Activated CD8-positive, alpha-beta T cell treated with anti-CD3 and anti-CD28 coated beads, Interleukin-2, amount 10 ng/mL, durations not matched to agents 7 days and 5 days (primary cell): ENCODE measurements around the gene STK31. TPM values are rescaled to one million over a fixed set of nuclear protein-coding genes. Genes with fewer than 3 reads are reported as not detected.

Experiments used
- ATAC-seq: fragments of 150-1000 bp; cut with Tn5 transposase; one replicate; pipeline ENCODE4 v1.10.0; 2021; ENCODE audit warnings: moderate library complexity
- CTCF ChIA-PET: fragments of 350-600 bp; sonication (Branson Sonifier 250); formaldehyde crosslinking; loops from one replicate; lab custom pipeline; 2021; ENCODE audit warnings: antibody characterized with exemption; lab: Charles Lee
- POLR2A ChIA-PET: fragments of 350-600 bp; sonication (Branson Sonifier 250); formaldehyde crosslinking; loops from one replicate; lab custom pipeline; 2021; ENCODE audit warnings: antibody characterized with exemption; lab: Charles Lee
- DNase-seq: peaks from one replicate; pipeline ENCODE4 v3.0.0-alpha.2; 2020
- H3K27ac Mint-ChIP-seq: one replicate; pipeline ENCODE4 v1.8.0; 2021; ENCODE audit warnings: mild to moderate bottlenecking, mixed read lengths
- H3K27me3 Mint-ChIP-seq: one replicate; pipeline ENCODE4 v1.8.0; 2021; ENCODE audit warnings: low read depth, mixed read lengths
- H3K36me3 Mint-ChIP-seq: one replicate; pipeline ENCODE4 v1.8.0; 2021; ENCODE audit warnings: low read depth, mixed read lengths
- H3K4me1 Mint-ChIP-seq: one replicate; pipeline ENCODE4 v1.8.0; 2021; ENCODE audit warnings: low read depth, mixed read lengths
- H3K4me3 Mint-ChIP-seq: one replicate; pipeline ENCODE4 v1.8.0; 2021; ENCODE audit warnings: mild to moderate bottlenecking, mixed read lengths
- H3K9me3 Mint-ChIP-seq: one replicate; pipeline ENCODE4 v1.8.0; 2022; ENCODE audit warnings: mixed read lengths; ENCODE audit not compliant: insufficient read depth
- total RNA-seq, 2 experiments: library from RNA; stranded (reverse); gene quantifications; one replicate each; pipeline ENCODE4 v1.2.3, GENCODE V29; 2021

STK31 gene
- total RNA-seq, 2 experiments from 2014 or later, result 0.16 TPM; not detected in 1

GRCh38 chr7:23687011-23687410 is 23.0 kb upstream of the STK31 start:
- H3K27me3 Mint-ChIP-seq, result no peaks in the 10 kb centered on the region

GRCh38 chr7:23689165-23689564 is 20.9 kb upstream of the STK31 start:
- Mint-ChIP-seq H3K4me1 (no peaks in the 10 kb centered on the region), H3K27me3 (no peaks in the 10 kb centered on the region), H3K36me3 (peaks cover 17% of the 10 kb centered on the region), H3K27ac (no peak overlapping the region), H3K9me3 (no peaks in the 10 kb centered on the region), H3K4me3 (no peak overlapping the region)
- ATAC-seq, result no peak
- CTCF ChIA-PET, result no interaction called here
- POLR2A ChIA-PET, result no interaction called here
- DNase-seq, result no peak

More at GRCh38 chr7:23687011-23687410, 23.0 kb upstream of the STK31 start:
- H3K4me3 Mint-ChIP-seq, result no peak overlapping the region
- no peak overlapping the region for H3K27ac Mint-ChIP-seq
- DNase-seq, result no peak
- no peak for ATAC-seq
- no peaks in the 10 kb centered on the region for H3K9me3 Mint-ChIP-seq
- peaks cover 6% of the 10 kb centered on the region for H3K36me3 Mint-ChIP-seq
- POLR2A ChIA-PET, result interaction anchor here (0.9 kb wide), 1 partner anchor 9 kb away, joined by 5 read pairs; no protein-coding TSS in a partner anchor
- no peaks in the 10 kb centered on the region for H3K4me1 Mint-ChIP-seq
- CTCF ChIA-PET, result interaction anchor here (4.4 kb wide), 1 partner anchor 10 kb away, joined by 26 read pairs; no protein-coding TSS in a partner anchor

DNA sequence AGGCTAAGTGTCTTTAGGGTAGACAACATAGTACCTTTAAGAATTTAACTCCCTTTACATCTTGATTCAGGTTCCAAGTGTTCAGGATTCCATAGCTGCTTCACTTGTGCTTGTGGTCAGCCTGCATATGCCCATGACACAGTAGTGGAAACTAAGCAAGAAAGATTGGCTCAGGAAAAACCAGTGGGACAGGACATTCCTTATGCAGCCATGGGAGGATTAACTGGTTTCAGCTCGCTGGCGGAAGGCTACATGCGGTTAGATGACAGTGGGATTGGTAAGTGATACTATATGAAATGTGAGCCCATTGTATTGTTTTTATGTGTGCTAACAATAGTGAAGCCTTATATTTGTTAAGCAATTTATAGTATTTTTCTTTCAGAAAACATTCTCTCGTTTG is 18.7 kb upstream of the STK31 start:
- Mint-ChIP-seq H3K9me3 (no peaks in the 10 kb centered on the region), H3K4me3 (no peak overlapping the region), H3K27ac (no peak overlapping the region), H3K27me3 (no peaks in the 10 kb centered on the region), H3K36me3 (peaks cover 20% of the 10 kb centered on the region), H3K4me1 (no peaks in the 10 kb centered on the region)
- no peak for DNase-seq
- POLR2A ChIA-PET, result no interaction called here
- ATAC-seq, result no peak
- CTCF ChIA-PET, result interaction anchor here (1.1 kb wide), 1 partner anchor 144 kb away, joined by 4 read pairs; no protein-coding TSS in a partner anchor

DNA sequence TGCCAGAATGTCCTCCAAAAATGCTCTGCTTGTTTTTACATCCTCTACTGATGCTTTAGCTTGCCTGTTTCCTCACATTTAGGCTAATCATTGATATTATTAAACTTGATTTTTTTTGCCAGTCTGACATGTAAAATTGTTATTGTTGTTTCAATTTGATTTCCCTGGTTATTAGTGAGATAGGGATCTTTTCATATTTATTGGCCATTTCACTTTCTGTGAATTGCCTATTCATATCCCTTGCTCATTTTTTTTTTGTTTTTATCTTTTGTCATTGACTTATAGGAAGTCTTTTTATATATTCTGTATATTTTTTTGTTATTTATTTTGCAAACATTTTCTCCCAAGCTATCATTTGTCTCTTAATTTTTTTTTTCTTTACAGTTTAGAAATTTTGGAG is 16.8 kb upstream of the STK31 start:
- H3K36me3 Mint-ChIP-seq, result peaks cover 18% of the 10 kb centered on the region
- no peaks in the 10 kb centered on the region for H3K27me3 Mint-ChIP-seq
- H3K4me3 Mint-ChIP-seq, result no peak overlapping the region
- POLR2A ChIA-PET, result no interaction called here
- no peaks in the 10 kb centered on the region for H3K9me3 Mint-ChIP-seq
- CTCF ChIA-PET, result interaction anchor here (1.4 kb wide), 1 partner anchor 122 kb away, joined by 3 read pairs; no protein-coding TSS in a partner anchor
- no peak overlapping the region for H3K27ac Mint-ChIP-seq
- ATAC-seq, result no peak
- no peaks in the 10 kb centered on the region for H3K4me1 Mint-ChIP-seq
- DNase-seq, result no peak

- Mint-ChIP-seq H3K9me3 (no peaks in the 10 kb centered on the region), H3K4me3 (no peak overlapping the region), H3K27me3 (no peaks in the 10 kb centered on the region), H3K36me3 (peaks cover 14% of the 10 kb centered on the region), H3K4me1 (no peaks in the 10 kb centered on the region), H3K27ac (no peak overlapping the region)
- ChIA-PET CTCF (interaction anchor here (0.6 to 4.2 kb wide), 22 partner anchors 9 to 424 kb away, joined by 3 to 52 read pairs (median 4); partner anchors contain the start of genes CCDC126, FAM221A and STK31), POLR2A (interaction anchor here (0.6 kb wide), 1 partner anchor 10 kb away, joined by 5 read pairs; no protein-coding TSS in a partner anchor)
- peak; percentile 75 for ATAC-seq
- peak; percentile 67 for DNase-seq
Observed at GRCh38 chr7:23696916-23697441, 13.0 kb upstream of the STK31 start.

DNA sequence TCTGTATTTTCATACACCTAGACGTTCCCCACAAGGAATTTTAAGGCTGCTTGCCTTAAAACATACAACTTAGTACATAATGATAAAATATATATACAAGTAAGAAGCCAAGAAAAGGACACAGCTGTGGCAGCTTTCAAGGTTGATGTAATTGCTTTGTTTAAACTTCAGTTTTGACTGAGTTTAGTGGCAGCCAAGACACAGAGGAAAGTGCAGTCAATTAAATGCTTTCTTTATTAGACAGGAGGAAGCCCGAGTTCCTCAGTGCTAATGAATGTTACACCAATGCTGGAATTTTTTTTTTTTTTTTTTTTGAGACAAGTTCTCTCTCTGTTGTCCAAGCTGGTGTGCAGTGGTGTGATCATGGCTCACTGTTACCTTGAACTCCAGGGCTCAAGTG is 11.2 kb upstream of the STK31 start:
- no peaks in the 10 kb centered on the region for H3K4me1 Mint-ChIP-seq
- H3K36me3 Mint-ChIP-seq, result peaks cover 14% of the 10 kb centered on the region
- no peaks in the 10 kb centered on the region for H3K9me3 Mint-ChIP-seq
- no peak overlapping the region for H3K4me3 Mint-ChIP-seq
- H3K27ac Mint-ChIP-seq, result no peak overlapping the region
- ChIA-PET POLR2A (interaction anchor here (0.9 kb wide), 1 partner anchor 21 kb away, joined by 3 read pairs; no protein-coding TSS in a partner anchor), CTCF (interaction anchor here (0.8 to 4.2 kb wide), 6 partner anchors 11 to 152 kb away, joined by 3 to 52 read pairs (median 10); partner anchors contain the start of gene STK31)
- ATAC-seq (no peak), DNase-seq (no peak)
- no peaks in the 10 kb centered on the region for H3K27me3 Mint-ChIP-seq

DNA sequence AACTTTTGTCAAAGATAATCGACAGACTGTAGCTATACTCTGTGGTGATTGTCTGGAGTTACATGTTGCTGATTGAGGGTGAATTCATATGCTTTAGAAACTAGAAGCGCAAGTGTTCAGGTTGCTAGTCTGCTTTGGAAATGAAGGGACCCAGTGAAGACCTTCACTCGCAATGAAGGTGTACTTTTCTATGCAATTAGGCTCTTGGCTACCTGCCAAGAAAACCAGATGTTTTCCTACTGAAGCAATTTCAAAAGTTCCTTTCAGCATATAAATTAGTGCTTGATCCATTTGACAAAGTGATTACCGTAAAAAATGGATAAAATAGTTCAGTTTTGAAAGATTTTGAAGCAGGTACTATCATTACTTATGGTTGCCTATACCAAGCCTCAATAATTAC is 10.0 kb upstream of the STK31 start:
- H3K36me3 Mint-ChIP-seq, result peaks cover 17% of the 10 kb centered on the region
- no peak overlapping the region for H3K27ac Mint-ChIP-seq
- no peaks in the 10 kb centered on the region for H3K4me1 Mint-ChIP-seq
- no peaks in the 10 kb centered on the region for H3K27me3 Mint-ChIP-seq
- H3K9me3 Mint-ChIP-seq, result peaks cover 7% of the 10 kb centered on the region
- ATAC-seq (no peak), DNase-seq (no peak)
- ChIA-PET POLR2A (interaction anchor here (0.9 kb wide), 1 partner anchor 23 kb away, joined by 3 read pairs; no protein-coding TSS in a partner anchor), CTCF (interaction anchor here (4.2 kb wide), 1 partner anchor 10 kb away, joined by 52 read pairs; the partner anchor contains the start of gene STK31)
- H3K4me3 Mint-ChIP-seq, result no peak overlapping the region

DNA sequence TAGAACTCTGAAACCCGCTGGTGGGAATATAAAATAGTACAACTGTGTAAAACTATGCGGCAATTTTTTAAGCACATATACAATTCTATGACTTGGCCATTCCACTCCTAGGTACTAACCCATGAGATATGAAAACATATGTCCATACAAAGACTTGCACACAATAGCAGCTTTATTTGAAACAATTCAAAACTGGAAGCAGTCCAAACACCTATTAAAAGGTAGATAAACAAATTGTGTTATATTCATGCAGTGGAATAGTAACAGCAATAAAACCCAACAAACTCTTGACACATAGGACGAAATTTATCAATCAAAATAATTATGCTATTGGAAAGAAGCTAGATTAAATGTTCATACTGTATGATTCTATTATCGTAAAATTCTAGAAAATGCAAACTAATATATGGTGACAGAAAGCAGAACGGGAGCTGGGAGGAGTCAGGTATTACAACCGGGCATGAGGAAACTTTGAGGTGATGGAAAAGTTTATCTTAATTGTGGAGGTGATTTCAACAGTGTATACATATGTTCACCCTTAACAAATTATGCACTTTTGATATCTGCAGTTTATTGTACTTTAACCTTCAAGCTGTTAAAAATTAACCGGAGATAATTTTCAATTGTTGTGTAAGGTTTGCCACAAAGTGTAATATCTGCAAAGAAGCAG is 803 bp upstream of the STK31 start:
- Mint-ChIP-seq H3K4me1 (no peaks in the 10 kb centered on the region), H3K4me3 (no peak overlapping the region)

DNA sequence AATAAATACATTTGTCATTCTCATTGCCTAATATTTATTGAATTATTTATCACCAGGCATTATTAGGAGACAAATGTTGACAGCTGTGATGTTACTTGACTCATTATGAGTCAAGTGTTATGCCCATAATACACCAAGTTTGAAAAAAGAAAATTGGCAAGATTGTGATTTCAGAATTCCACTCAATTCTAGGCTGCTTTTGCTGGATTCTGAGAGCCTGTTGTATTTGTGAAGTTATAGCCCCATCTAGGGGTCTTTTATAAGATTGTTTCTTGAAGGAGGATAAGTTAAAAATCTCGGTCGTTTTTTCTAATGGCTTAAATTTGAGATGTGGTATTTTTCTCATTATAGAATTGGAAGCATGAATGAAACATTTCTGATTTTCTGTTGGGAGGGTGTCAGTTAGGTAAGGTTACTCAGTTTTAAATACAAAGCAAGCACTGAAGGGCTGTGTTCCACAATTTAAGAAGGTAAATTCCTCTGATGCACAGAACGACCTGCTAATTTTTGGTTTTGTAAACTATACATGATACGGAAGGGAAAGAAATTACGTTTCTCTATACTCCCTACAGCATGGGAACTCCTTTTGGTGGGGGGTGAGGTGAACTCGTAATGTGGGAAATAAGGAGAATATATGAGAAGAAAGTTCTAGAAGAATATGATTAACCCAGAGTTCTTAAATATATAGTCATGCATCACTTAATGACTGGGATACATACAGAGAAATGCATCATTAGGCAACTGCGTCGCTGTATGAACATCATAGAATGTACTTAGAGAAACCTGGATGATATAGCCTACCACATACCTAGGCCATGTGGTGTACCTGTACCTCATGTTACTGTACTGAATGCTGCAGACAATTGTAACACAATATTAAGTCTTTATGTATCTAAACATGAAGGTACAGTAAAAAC is 2.6 kb downstream of the STK31 start:
- H3K27me3 Mint-ChIP-seq, result no peaks in the 10 kb centered on the region
- no peaks in the 10 kb centered on the region for H3K36me3 Mint-ChIP-seq
- DNase-seq (no peak), ATAC-seq (no peak)
- no peak overlapping the region for H3K27ac Mint-ChIP-seq
- no peaks in the 10 kb centered on the region for H3K9me3 Mint-ChIP-seq
- no peak overlapping the region for H3K4me3 Mint-ChIP-seq
- H3K4me1 Mint-ChIP-seq, result no peaks in the 10 kb centered on the region
- POLR2A ChIA-PET, result no interaction called here
- CTCF ChIA-PET, result interaction anchor here (0.8 to 6.5 kb wide), 13 partner anchors 8 to 440 kb away, joined by 3 to 52 read pairs (median 3); no protein-coding TSS in a partner anchor

More for the DNA sequence above, 803 bp upstream of the STK31 start:
- ATAC-seq, result no peak
- Mint-ChIP-seq H3K9me3 (peaks cover 18% of the 10 kb centered on the region), H3K27ac (no peak overlapping the region), H3K27me3 (no peaks in the 10 kb centered on the region), H3K36me3 (peaks cover 17% of the 10 kb centered on the region)
- POLR2A ChIA-PET, result interaction anchor here (0.6 kb wide), 1 partner anchor 671 kb away, joined by 3 read pairs; no protein-coding TSS in a partner anchor
- CTCF ChIA-PET, result interaction anchor here (1.3 to 6.5 kb wide), 6 partner anchors 11 to 436 kb away, joined by 4 to 52 read pairs (median 18); partner anchors contain the start of gene FAM221A
- no peak for DNase-seq

GRCh38 chr7:23713285-23714149 is 3.5 kb downstream of the STK31 start:
- H3K36me3 Mint-ChIP-seq, result no peaks in the 10 kb centered on the region
- H3K4me3 Mint-ChIP-seq, result no peak overlapping the region
- H3K27me3 Mint-ChIP-seq, result no peaks in the 10 kb centered on the region
- CTCF ChIA-PET, result interaction anchor here (0.7 to 6.5 kb wide), 5 partner anchors 16 to 441 kb away, joined by 3 to 42 read pairs (median 3); no protein-coding TSS in a partner anchor
- H3K9me3 Mint-ChIP-seq, result no peaks in the 10 kb centered on the region
- H3K4me1 Mint-ChIP-seq, result no peaks in the 10 kb centered on the region
- no peak overlapping the region for H3K27ac Mint-ChIP-seq
- DNase-seq, result no peak
- POLR2A ChIA-PET, result no interaction called here
- ATAC-seq, result no peak
